Astrocyte of the spinal cord (primary cell): ENCODE results near the gene GEMIN7.

Source experiments
- DNase-seq: peaks from one replicate; pipeline ENCODE4 v3.0.0; 2011; ENCODE audit warnings: low read depth, low spot score
- H3K4me3 ChIP-seq: 2 replicates; pipeline ENCODE4 v1.5.1; 2011; ENCODE audit warnings: low read depth, mild to moderate bottlenecking, low read length, moderate library complexity
- in situ Hi-C: cut with HindIII; loops from 2 replicates; pipeline ENCODE4 v1.10.0; 2017; ENCODE audit warnings: low sequenced_read_pairs
- TF ChIP-seq, protein P1 (sequence below): IDR thresholded peaks from 2 replicates; pipeline ENCODE4 v1.5.1; 2012; ENCODE audit warnings: low read depth, mild to moderate bottlenecking, low read length, inconsistent platforms

The GEMIN7 gene

DNA sequence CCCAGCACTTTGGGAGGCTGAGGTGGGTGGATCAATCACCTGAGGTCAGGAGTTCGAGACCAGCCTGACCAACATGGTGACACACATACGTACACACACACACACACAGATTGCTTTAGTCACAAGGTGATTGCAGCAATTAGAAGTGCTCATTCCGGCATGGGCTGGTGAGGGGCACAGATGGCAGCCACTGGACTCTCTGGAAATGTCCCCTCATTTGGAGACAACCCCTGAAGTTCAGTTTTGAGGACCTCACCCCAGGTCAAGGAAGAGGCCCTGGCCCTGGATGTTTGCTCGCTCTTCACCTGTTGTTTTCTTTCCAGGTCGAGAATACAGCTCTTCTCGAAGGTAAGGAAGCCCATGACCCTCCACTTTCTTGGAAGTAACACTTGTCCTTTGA lies 8.8 kb upstream of the GEMIN7 start:
- no peak overlapping the region for H3K4me3 ChIP-seq
- in situ Hi-C loops, result no loop called here
- no peak for DNase-seq
- TF ChIP-seq, protein P1, sequence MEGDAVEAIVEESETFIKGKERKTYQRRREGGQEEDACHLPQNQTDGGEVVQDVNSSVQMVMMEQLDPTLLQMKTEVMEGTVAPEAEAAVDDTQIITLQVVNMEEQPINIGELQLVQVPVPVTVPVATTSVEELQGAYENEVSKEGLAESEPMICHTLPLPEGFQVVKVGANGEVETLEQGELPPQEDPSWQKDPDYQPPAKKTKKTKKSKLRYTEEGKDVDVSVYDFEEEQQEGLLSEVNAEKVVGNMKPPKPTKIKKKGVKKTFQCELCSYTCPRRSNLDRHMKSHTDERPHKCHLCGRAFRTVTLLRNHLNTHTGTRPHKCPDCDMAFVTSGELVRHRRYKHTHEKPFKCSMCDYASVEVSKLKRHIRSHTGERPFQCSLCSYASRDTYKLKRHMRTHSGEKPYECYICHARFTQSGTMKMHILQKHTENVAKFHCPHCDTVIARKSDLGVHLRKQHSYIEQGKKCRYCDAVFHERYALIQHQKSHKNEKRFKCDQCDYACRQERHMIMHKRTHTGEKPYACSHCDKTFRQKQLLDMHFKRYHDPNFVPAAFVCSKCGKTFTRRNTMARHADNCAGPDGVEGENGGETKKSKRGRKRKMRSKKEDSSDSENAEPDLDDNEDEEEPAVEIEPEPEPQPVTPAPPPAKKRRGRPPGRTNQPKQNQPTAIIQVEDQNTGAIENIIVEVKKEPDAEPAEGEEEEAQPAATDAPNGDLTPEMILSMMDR, result no peak

DNA sequence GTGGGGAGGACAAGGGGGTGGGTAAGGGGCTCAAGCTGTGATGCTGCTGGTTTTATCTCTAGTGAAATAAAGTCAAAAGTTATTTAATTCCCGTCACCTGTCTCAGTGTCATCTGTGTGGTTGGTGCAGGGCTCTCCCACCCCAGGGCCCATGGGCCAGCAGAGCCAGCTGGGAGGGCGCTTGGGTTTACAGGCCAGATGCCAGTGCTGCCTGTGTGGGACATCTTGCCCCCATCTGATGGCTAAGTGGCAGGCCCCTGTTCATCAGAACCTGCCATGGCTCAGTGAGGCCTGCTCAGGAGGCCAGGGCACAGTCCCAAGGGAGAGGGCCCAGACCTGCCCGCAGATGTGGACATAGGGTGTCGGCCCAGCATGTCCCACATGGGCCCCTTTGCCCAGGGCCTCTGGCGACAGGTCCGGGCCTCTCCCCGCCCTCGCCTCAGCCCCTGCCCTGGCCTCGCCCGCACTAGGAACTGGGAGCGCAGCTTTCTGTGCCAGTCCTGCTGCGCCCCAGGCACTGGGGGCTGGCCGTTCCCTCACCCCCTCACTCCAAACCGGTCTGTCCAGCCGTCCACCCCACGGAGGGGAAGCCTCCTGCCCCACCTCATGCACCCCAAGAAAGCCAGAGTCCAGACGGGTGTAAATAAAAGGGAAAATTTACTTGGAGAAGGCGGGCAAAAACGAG lies 8.1 kb upstream of the GEMIN7 start:
- in situ Hi-C loops, result no loop called here
- DNase-seq, result no peak

GRCh38 chr19:45071545-45071938 lies 7.5 kb upstream of the GEMIN7 start:
- in situ Hi-C loops, result no loop called here
- no peak overlapping the region for H3K4me3 ChIP-seq
- DNase-seq, result no peak
- TF ChIP-seq, protein P1, result no peak

More for the DNA sequence above, 8.1 kb upstream of the GEMIN7 start:
- TF ChIP-seq, protein P1, result no peak
- no peak overlapping the region for H3K4me3 ChIP-seq

DNA sequence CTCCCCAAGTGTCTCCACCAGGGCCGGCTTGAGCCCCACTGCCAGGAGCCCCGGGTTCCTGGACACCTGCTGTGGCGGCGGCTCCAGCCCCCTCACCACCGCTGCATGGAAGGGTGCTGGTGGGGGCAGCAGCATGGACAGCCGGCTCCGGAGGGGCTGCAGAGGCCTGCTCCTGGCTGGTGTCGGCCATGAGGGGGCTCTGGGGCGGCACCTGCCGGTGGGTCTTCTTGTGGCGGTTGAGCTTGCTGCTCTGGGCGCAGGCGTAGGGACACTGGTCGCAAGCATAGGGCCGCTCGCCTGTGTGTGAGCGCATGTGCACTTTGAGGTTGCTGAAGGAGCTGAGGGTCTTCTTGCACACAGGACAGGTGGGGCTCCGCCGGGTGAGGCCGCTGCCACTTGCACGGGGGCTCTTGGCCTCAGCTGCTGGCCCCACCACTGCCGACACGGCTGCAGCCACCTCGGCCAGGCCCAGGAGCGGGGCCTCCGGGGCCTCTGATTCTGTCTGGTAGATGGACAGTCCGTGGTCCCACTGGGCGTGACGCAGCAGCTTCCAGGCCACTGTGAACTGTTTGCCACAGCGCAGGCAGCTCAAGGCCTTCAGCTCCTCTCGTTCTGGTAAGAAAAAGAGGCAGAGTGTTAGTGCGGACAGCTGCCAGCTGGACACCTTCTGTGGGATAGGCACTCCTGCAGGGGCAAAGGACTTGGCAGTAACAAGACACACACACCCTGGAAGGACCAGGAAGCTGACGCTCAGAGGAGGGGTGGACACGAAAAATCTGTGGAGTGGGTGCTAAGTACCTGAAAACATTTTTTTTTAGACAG lies 6.9 kb upstream of the GEMIN7 start:
- TF ChIP-seq, protein P1, result no peak
- no peak for DNase-seq
- in situ Hi-C loops, result no loop called here
- no peak overlapping the region for H3K4me3 ChIP-seq

DNA sequence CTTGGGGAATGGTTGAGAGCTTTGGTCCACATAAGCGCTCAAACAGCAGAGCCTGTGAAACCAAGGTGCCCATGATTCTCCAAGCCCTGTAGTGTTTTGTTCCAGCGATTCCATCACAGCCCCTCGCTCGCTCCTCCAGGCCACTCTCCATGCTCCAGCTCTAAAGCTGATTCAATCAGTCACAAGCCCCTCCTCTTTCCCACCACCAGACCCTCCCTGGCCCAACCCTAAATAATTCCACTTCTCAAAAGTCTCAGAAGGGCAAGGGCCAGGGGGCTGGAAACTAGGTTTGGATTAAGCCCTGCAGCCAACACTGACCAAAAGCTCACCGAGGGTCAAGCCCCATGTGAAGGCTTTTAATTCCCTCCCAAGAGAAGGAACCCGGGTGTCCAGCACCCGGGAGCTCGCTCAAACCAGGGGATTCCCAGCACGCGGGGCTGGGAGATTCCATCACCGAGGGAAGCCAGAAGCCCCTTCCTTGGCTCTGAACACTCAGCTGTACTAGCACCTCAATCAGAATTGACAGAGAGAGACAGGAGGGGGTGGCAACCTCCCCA lies 4.2 kb upstream of the GEMIN7 start:
- TF ChIP-seq, protein P1, result no peak
- in situ Hi-C loops, result no loop called here
- no peak for DNase-seq
- H3K4me3 ChIP-seq, result no peak overlapping the region

GRCh38 chr19:45075301-45076028 lies 3.6 kb upstream of the GEMIN7 start:
- in situ Hi-C loops, result no loop called here
- peak; percentile 26 for DNase-seq
- peak overlapping the region; percentile 46 for H3K4me3 ChIP-seq
- TF ChIP-seq, protein P1, result no peak
